Neural crest cell (in vitro differentiated cells): ENCODE measurements around the gene CSNK1G2. TPM values are rescaled to one million over a fixed set of nuclear protein-coding genes. Genes with fewer than 3 reads are reported as not detected.
A peak's percentile ranks its signal among the peaks of the same experiment; 100 is the strongest.

Source experiments
- DNase-seq: peaks from one replicate; pipeline ENCODE4 v3.0.0; 2021; ENCODE audit warnings: low read depth, mixed read lengths, low spot score
- H3K27ac Mint-ChIP-seq: one replicate; pipeline ENCODE4 v1.8.0; 2021; ENCODE audit warnings: mild to moderate bottlenecking, mixed read lengths; ENCODE audit not compliant: unreplicated experiment
- H3K27me3 Mint-ChIP-seq: 2 replicates; pipeline ENCODE4 v1.8.0; 2021; ENCODE audit warnings: low read depth, mild to moderate bottlenecking, mixed read lengths
- H3K36me3 Mint-ChIP-seq: 2 replicates; pipeline ENCODE4 v1.8.0; 2021; ENCODE audit warnings: low read depth, mild to moderate bottlenecking, mixed read lengths
- H3K4me1 Mint-ChIP-seq: 2 replicates; pipeline ENCODE4 v1.8.0; 2021; ENCODE audit warnings: mixed read lengths
- H3K4me3 Mint-ChIP-seq: one replicate; pipeline ENCODE4 v1.8.0; 2021; ENCODE audit warnings: mild to moderate bottlenecking, mixed read lengths
- H3K9me3 Mint-ChIP-seq: 2 replicates; pipeline ENCODE4 v1.8.0; 2021; ENCODE audit warnings: mixed read lengths
- CTCF ChIP-seq: fragments of 200-600 bp; sonication (generic); conservative IDR thresholded peaks from 2 replicates; pipeline ENCODE4 v1.5.0; 2021; ENCODE audit warnings: antibody characterized with exemption, mild to moderate bottlenecking
- total RNA-seq: library from RNA; stranded (reverse); gene quantifications from 2 replicates; pipeline ENCODE4 v1.2.1, GENCODE V29; 2021

The CSNK1G2 gene
- total RNA-seq, 1 donor from 2014 or later: 133 TPM

- no peak overlapping the region for H3K4me3 Mint-ChIP-seq
- DNase-seq: no peak
- H3K27ac Mint-ChIP-seq: no peak overlapping the region
- peaks cover 3% of the 10 kb centered on the region for H3K36me3 Mint-ChIP-seq
- H3K27me3 Mint-ChIP-seq: no peaks in the 10 kb centered on the region
- H3K4me1 Mint-ChIP-seq: no peaks in the 10 kb centered on the region
- TF ChIP-seq CTCF: no peak
- no peaks in the 10 kb centered on the region for H3K9me3 Mint-ChIP-seq
Observed at GRCh38 chr19:1979017-1979416, 38.0 kb downstream of the CSNK1G2 start.

- Mint-ChIP-seq H3K4me3 (no peak overlapping the region), H3K27me3 (no peaks in the 10 kb centered on the region), H3K4me1 (no peaks in the 10 kb centered on the region), H3K9me3 (no peaks in the 10 kb centered on the region), H3K27ac (no peak overlapping the region), H3K36me3 (peaks cover 3% of the 10 kb centered on the region)
- no peak for TF ChIP-seq CTCF
- no peak for DNase-seq
Observed at GRCh38 chr19:1979642-1980041, 38.7 kb downstream of the CSNK1G2 start.

- Mint-ChIP-seq H3K9me3 (no peaks in the 10 kb centered on the region), H3K4me1 (no peaks in the 10 kb centered on the region), H3K27me3 (no peaks in the 10 kb centered on the region), H3K27ac (no peak overlapping the region), H3K4me3 (no peak overlapping the region), H3K36me3 (peaks cover 3% of the 10 kb centered on the region)
- DNase-seq: no peak
- no peak for TF ChIP-seq CTCF
Observed at GRCh38 chr19:1980091-1980808, 39.3 kb downstream of the CSNK1G2 start.

GRCh38 chr19:1980809-1981181 is 39.8 kb downstream of the CSNK1G2 start:
- no peaks in the 10 kb centered on the region for H3K27me3 Mint-ChIP-seq
- no peak for DNase-seq
- no peak overlapping the region for H3K27ac Mint-ChIP-seq
- no peaks in the 10 kb centered on the region for H3K4me1 Mint-ChIP-seq
- no peak for TF ChIP-seq CTCF
- H3K9me3 Mint-ChIP-seq: no peaks in the 10 kb centered on the region
- no peak overlapping the region for H3K4me3 Mint-ChIP-seq
- H3K36me3 Mint-ChIP-seq: peaks cover 3% of the 10 kb centered on the region

- Mint-ChIP-seq H3K9me3 (no peaks in the 10 kb centered on the region), H3K36me3 (peaks cover 3% of the 10 kb centered on the region), H3K4me3 (peak overlapping the region; percentile 31), H3K27me3 (no peaks in the 10 kb centered on the region), H3K27ac (no peak overlapping the region), H3K4me1 (no peaks in the 10 kb centered on the region)
- no peak for DNase-seq
- TF ChIP-seq CTCF: no peak
Observed at GRCh38 chr19:1981253-1981652, 40.3 kb downstream of the CSNK1G2 start.
